Left lung (tissue), 10 donors: ENCODE data around the gene PAN2. TPM values are rescaled to one million over a fixed set of nuclear protein-coding genes. Genes with fewer than 3 reads are reported as not detected.

ENCODE experiments used
- ATAC-seq: fragments of 200-7000 bp; cut with Tn5 transposase; one replicate; pipeline ENCODE4 v1.9.1; 2020; ENCODE audit warnings: moderate library complexity
- DNase-seq, 4 donors: peaks; one replicate each; pipeline ENCODE4 v3.0.0-alpha.2; 2013 to 2020
- H3K27ac ChIP-seq, 2 donors: fragments of 200-600 bp; sonication (generic) in 1 of 2; one replicate each; pipeline versions ENCODE4 v1.5.0 to v1.8.0; 2020 to 2021
- H3K27me3 ChIP-seq, 2 donors: fragments of 200-600 bp; sonication (generic) in 1 of 2; one replicate each; pipeline versions ENCODE4 v1.5.0 to v1.8.0; 2020 to 2021
- H3K36me3 ChIP-seq, 2 donors: fragments of 200-600 bp; sonication (generic) in 1 of 2; one replicate each; pipeline versions ENCODE4 v1.5.0 to v1.8.0; 2020 to 2021
- H3K4me1 ChIP-seq, 2 donors: fragments of 200-600 bp; one replicate each; pipeline ENCODE4 v1.8.0; 2021
- H3K4me3 ChIP-seq, 2 donors: fragments of 200-600 bp; sonication (generic) in 1 of 2; one replicate each; pipeline versions ENCODE4 v1.5.0 to v1.8.0; 2020 to 2021; ENCODE audit warnings: mild to moderate bottlenecking in 1 of 2
- H3K9me3 ChIP-seq, 2 donors: fragments of 200-600 bp; sonication (generic) in 1 of 2; one replicate each; pipeline versions ENCODE4 v1.5.0 to v1.8.0; 2020 to 2021
- CTCF ChIP-seq, 2 donors: fragments of 200-600 bp; sonication (generic) in 1 of 2; IDR thresholded peaks; one replicate each; pipeline versions ENCODE4 v1.5.0 to v1.8.0; 2021; ENCODE audit warnings: antibody characterized with exemption in 2 of 2
- intact Hi-C, 2 donors: fragments of 100-400 bp; cut with DNase I; formaldehyde crosslinking; loops; one replicate each; pipeline versions ENCODE4 v1.11.2 to v1.14.2; 2022
- polyA plus RNA-seq, 6 donors: library from polyadenylated mRNA; unstranded; fragments of 120-200 nt; gene quantifications; one replicate each; pipeline ENCODE4 v1.2.1, GENCODE V29; 2013; ENCODE audit not compliant: insufficient read length in 6 of 6
- total RNA-seq, 2 donors: library from RNA; stranded (reverse); fragmentation: NEBNext Ultra II Directional; extraction: Animal tissue kit (Norgen Biotek cat#: 25700); gene quantifications; one replicate each; pipeline ENCODE4 v1.2.1, GENCODE V29; 2021
- donor health status: DM: no; HTN: yes; CAD: no.
- donor health status: DM: no; HTN: no; CAD: no.

Gene PAN2
- total and polyA plus RNA-seq, 8 donors, result 49.9 to 107 (median 74.8) TPM

- Histone ChIP-seq H3K27me3 (no peaks in the 10 kb centered on the region), H3K9me3 (no peaks in the 10 kb centered on the region), H3K4me1 (peaks cover 13 to 28% of the 10 kb centered on the region in 2 donors), H3K4me3 (no peak within 1 kb of the TSS), H3K27ac (no peak within 1 kb of the TSS), H3K36me3 (no peaks in the 10 kb centered on the region)
- TF ChIP-seq CTCF (IDR thresholded peaks at IDR 0.05), result no peak
- no peak for ATAC-seq
- intact Hi-C loops, result no loop called here
- no peak for DNase-seq
Measured at GRCh38 chr12:56362130-56363059, 28.6 kb upstream of the PAN2 start, which contains the start of gene APOF. TSS of gene APOF (minus strand) at chr12:56362857. CDS start at chr12:56362745, 112 bp downstream.

- Histone ChIP-seq H3K36me3 (peaks cover 0 to 2% of the 10 kb centered on the region in 2 donors), H3K9me3 (no peaks in the 10 kb centered on the region), H3K4me3 (peak overlapping the region in 1 of 2 donors; percentile 82), H3K27me3 (no peaks in the 10 kb centered on the region), H3K4me1 (peaks cover 13 to 34% of the 10 kb centered on the region in 2 donors), H3K27ac (no peak overlapping the region)
- intact Hi-C loops, result no loop called here
- DNase-seq (no peak), ATAC-seq (no peak)
- TF ChIP-seq CTCF (IDR thresholded peaks at IDR 0.05), result no peak
Measured at GRCh38 chr12:56361487-56362129, 27.8 kb upstream of the PAN2 start.

GRCh38 chr12:56359851-56360767 is 26.3 kb upstream of the PAN2 start, which contains the start of gene STAT2:
TSS of gene STAT2 (minus strand) at chr12:56360107. CDS start at chr12:56356571, 3,536 bp downstream.
- H3K27ac ChIP-seq, result peak within 1 kb of the TSS; percentile 94
- intact Hi-C loops, result no loop called here
- DNase-seq (peak; percentile 99 to 100 (median 100)), ATAC-seq (peak; percentile 97)
- TF ChIP-seq CTCF (IDR thresholded peaks at IDR 0.05), result peak in 1 of 2 donors; percentile 12
- H3K27me3 ChIP-seq, result no peaks in the 10 kb centered on the region
- peak within 1 kb of the TSS; percentile 52 to 82 for H3K4me3 ChIP-seq
- H3K4me1 ChIP-seq, result peaks cover 13 to 37% of the 10 kb centered on the region in 2 donors
- H3K9me3 ChIP-seq, result no peaks in the 10 kb centered on the region
- peaks cover 0 to 17% of the 10 kb centered on the region in 2 donors for H3K36me3 ChIP-seq

GRCh38 chr12:56358836-56359532 is 25.2 kb upstream of the PAN2 start:
- peak in 1 of 4 donors; percentile 40 for DNase-seq
- intact Hi-C loops, result no loop called here
- H3K27ac ChIP-seq, result peak overlapping the region; percentile 94

More at GRCh38 chr12:56358836-56359532, 25.2 kb upstream of the PAN2 start:
- ATAC-seq, result peak; percentile 5
- no peak for TF ChIP-seq CTCF (IDR thresholded peaks at IDR 0.05)
- peaks cover 13 to 37% of the 10 kb centered on the region in 2 donors for H3K4me1 ChIP-seq
- H3K9me3 ChIP-seq, result no peaks in the 10 kb centered on the region
- H3K4me3 ChIP-seq, result peak overlapping the region; percentile 52 to 82
- H3K27me3 ChIP-seq, result no peaks in the 10 kb centered on the region
- H3K36me3 ChIP-seq, result peaks cover 0 to 28% of the 10 kb centered on the region in 2 donors
